Right cardiac atrium (tissue), 5 donors: Measurements from ENCODE around the gene KDM4D. TPM values are rescaled to one million over a fixed set of nuclear protein-coding genes. Genes with fewer than 3 reads are reported as not detected.
"Not testable (repeated sequence)": the region's sequence is repeated elsewhere in the genome, so short reads cannot be mapped to it uniquely, and the experiment has no call there.

Source experiments
- ATAC-seq, 2 donors: fragments of 200-7000 bp; cut with Tn5 transposase; one replicate each; pipeline versions ENCODE4 v1.8.0 to v1.9.1; 2020; ENCODE audit warnings: moderate library complexity in 2 of 2, mild to moderate bottlenecking in 1 of 2
- DNase-seq, 3 donors: peaks; one replicate each; pipeline ENCODE4 v3.0.0-alpha.2; 2020
- H3K27ac ChIP-seq: one replicate; pipeline ENCODE4 v1.5.1; 2013; ENCODE audit warnings: mild to moderate bottlenecking, low read length, control low read depth, moderate library complexity
- H3K27me3 ChIP-seq: one replicate; pipeline ENCODE4 v1.6.1; 2013; ENCODE audit not compliant: control insufficient read depth, insufficient read depth
- H3K4me1 ChIP-seq: one replicate; pipeline ENCODE4 v1.6.1; 2013; ENCODE audit warnings: low read length; ENCODE audit not compliant: control insufficient read depth, insufficient read depth
- H3K4me3 ChIP-seq: one replicate; pipeline ENCODE4 v1.5.1; 2013; ENCODE audit warnings: low read length, control low read depth
- H3K9me3 ChIP-seq: one replicate; pipeline ENCODE4 v1.6.1; 2013; ENCODE audit warnings: low read length; ENCODE audit not compliant: control insufficient read depth
- whole genome bisulfite sequencing: extraction: QIAGEN DNeasy Blood & Tissue Kit; methylation state at CpG from one replicate; pipeline ENCODE4 v1.1.7; 2013; 5-methylcytosine and 5-hydroxymethylcytosine counted together
- intact Hi-C, 4 donors: fragments of 100-400 bp; cut with DNase I; formaldehyde crosslinking; loops; one replicate each; pipeline versions ENCODE4 v1.11.0 to v1.14.0; 2022 to 2023
- polyA plus RNA-seq: library from polyadenylated mRNA; stranded (reverse); fragments of 200-250 nt; gene quantifications from one replicate; pipeline ENCODE4 v1.2.3, GENCODE V29; 2013
- total RNA-seq, 4 donors: library from RNA; stranded (reverse); fragmentation: NEBNext Ultra II Directional; extraction: Animal tissue kit (Norgen Biotek cat#: 25700); gene quantifications; one replicate each; pipeline ENCODE4 v1.2.1, GENCODE V29; 2021
- donor health status: healthy with polysubstance abuse.
- donor health status: DM: no; HTN: yes; CAD: no.
- donor health status: DM: no; HTN: no; CAD: no.
- donor health status: DM: no; HTN: yes; CAD: no; lungs with severe emphysema.
- donor health status: DM: yes; HTN: yes; CAD: no.

Gene KDM4D
- total and polyA plus RNA-seq, 5 donors = 0.64 to 1.3 (median 1.1) TPM

DNA sequence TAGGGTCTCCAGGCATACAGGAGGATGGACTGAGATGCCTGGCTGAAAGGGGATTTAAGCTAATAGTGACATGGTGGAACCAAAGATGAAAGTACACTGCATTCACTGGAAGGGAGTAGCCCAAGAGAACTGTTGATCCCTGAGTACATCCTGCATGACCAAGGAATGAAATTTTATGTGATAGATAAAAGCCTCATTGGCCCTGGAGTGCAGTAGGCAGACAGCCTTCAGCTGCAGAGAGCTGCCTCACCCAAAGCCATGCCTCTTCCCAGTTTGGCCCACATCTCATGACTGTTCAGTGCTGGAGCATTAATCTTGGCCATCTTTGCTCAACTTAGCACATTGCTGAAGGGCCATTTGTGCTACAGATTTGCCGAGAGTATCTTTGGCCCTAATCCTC lies 59.5 kb downstream of the KDM4D start:
- H3K9me3 ChIP-seq = no peaks in the 10 kb centered on the region
- H3K27ac ChIP-seq = no peak overlapping the region
- 80% methylated on average over 1 of the region's 1 CpG for WGBS
- intact Hi-C loops = no loop called here
- ATAC-seq = no peak
- no peak overlapping the region for H3K4me3 ChIP-seq
- no peaks in the 10 kb centered on the region for H3K27me3 ChIP-seq
- H3K4me1 ChIP-seq = no peaks in the 10 kb centered on the region
- DNase-seq = no peak

DNA sequence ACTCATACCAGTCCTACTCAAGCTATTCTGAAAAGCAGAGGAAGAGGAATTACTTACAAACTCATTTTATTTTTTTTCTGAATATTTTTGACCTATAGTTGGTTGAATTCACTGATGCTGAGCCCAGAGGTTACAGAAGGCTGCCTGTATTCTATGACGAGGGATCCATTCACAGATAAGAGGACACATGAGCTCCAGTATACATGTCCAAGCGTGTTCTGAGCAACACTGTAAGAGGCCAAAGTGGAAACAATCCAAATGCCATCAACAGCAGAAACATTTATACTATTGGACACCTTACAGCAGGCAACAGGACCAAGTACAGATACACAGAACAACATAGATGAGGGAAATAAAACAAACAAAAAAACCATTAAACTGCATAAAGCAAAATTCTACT lies 61.8 kb downstream of the KDM4D start:
- 70% methylated on average over 2 of the region's 2 CpGs for WGBS
- Histone ChIP-seq H3K27me3 (no peaks in the 10 kb centered on the region), H3K27ac (no peak overlapping the region), H3K4me3 (no peak overlapping the region), H3K9me3 (no peaks in the 10 kb centered on the region), H3K4me1 (no peaks in the 10 kb centered on the region)
- no peak for DNase-seq
- no peak for ATAC-seq
- intact Hi-C loops = no loop called here

DNA sequence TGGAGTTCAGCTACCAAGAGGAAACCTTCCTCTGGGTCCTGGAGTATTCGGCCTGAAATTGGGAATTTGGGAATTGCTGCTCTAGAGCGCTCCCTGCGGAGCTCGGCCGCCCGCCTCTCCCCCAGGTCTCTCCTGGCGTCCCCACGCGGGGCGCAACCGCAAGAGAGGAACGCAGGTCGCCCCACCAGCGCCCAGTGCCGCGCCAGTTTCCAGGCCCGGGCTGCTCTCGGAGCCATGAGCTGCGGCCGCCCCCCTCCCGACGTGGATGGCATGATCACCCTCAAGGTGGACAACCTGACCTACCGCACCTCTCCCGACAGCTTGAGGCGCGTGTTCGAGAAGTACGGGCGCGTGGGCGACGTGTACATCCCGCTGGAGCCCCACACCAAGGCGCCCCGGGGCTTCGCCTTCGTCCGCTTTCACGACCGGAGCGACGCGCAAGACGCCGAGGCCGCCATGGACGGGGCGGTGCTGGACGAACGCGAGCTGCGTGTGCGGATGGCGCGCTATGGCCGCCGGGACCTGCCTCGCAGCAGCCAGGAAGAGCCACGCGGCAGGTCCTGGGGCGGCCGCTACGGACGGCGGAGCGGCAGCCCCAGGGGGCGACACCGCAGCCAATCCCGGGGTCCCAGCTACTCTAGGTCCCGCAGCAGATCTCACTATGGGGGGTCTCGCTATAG lies 64.0 kb downstream of the KDM4D start:
- DNase-seq (peak; percentile 27 to 64 (median 61)), ATAC-seq (peak; percentile 81)
- H3K27me3 ChIP-seq, H3K27ac ChIP-seq, intact Hi-C loops, H3K4me1 ChIP-seq, H3K9me3 ChIP-seq: not testable (repeated sequence)
- 17% methylated on average over 71 of the region's 71 CpGs for WGBS
- peak overlapping the region; percentile 9 for H3K4me3 ChIP-seq

DNA sequence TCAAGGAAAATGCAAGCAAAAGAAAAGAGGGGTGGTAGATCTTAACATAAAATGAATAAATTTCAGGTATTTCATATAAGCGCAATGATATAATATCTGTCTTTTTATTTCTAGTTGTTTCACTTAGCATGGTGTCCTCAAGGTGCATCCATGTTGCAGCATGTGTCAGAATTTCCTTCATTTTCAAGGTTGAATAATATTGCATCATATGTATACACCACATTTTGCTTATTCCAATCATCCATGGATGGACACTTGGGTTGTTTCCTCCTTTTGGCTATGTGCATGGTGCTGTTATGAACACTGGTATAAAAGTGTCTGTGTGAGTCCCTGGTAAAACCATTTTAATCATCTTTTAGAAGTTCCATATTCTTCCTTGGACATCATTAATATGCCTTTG lies 68.7 kb downstream of the KDM4D start:
- no peak overlapping the region for H3K4me3 ChIP-seq
- no peak for ATAC-seq
- no peak overlapping the region for H3K27ac ChIP-seq
- H3K9me3 ChIP-seq = no peaks in the 10 kb centered on the region
- 99% methylated on average over 1 of the region's 1 CpG for WGBS
- DNase-seq = no peak
- no peaks in the 10 kb centered on the region for H3K27me3 ChIP-seq
- no peaks in the 10 kb centered on the region for H3K4me1 ChIP-seq
- intact Hi-C loops = no loop called here

DNA sequence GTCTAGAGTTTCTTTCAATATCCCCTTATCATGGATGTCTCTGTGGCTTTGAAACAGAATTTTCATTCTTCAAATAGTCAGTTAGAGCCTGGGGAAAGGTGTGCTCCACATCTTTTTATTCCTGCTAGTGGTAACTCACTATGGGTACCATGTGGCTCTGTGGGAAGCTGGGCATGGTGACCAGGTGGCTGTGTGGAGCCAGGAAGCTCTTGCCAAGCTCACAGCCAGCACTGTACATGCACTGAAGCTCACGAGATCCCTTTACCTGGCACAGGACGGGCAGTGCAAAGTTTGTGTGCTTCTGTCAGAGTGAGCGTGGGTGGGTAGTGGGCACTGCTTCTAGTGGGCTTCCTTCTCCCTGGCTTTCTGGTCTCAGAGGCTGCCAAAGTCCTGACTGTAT lies 69.4 kb downstream of the KDM4D start:
- 77% methylated on average over 3 of the region's 3 CpGs for WGBS
- intact Hi-C loops = no loop called here
- H3K27me3 ChIP-seq = no peaks in the 10 kb centered on the region

DNA sequence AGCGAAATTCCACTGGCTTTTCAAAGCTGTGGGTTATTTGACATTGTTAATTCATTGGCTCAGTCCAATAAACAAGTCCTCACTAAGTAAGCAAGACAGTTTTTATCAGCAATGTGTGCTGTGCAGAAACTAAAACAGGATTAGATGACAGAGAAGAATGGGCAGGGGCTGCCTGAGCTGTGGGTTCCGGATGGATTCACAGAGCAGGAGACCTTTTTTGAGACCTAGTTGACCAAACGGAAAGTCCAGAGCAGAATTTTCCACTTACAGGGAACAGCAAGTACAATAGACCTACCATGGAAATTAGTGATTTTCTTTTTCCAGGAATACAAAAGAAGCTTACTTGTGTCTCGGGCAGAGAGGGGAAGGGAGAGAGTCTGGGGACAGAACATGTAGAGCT lies 70.5 kb downstream of the KDM4D start:
- Histone ChIP-seq H3K4me1 (no peaks in the 10 kb centered on the region), H3K27ac (no peak overlapping the region), H3K9me3 (no peaks in the 10 kb centered on the region), H3K27me3 (no peaks in the 10 kb centered on the region), H3K4me3 (no peak overlapping the region)
- intact Hi-C loops = no loop called here
- DNase-seq (no peak), ATAC-seq (peak; percentile 31 to 89)
- WGBS = 60% methylated on average over 4 of the region's 4 CpGs

More for the DNA sequence above, 69.4 kb downstream of the KDM4D start:
- ATAC-seq (no peak), DNase-seq (no peak)
- Histone ChIP-seq H3K9me3 (no peaks in the 10 kb centered on the region), H3K4me1 (no peaks in the 10 kb centered on the region), H3K27ac (no peak overlapping the region), H3K4me3 (no peak overlapping the region)

DNA sequence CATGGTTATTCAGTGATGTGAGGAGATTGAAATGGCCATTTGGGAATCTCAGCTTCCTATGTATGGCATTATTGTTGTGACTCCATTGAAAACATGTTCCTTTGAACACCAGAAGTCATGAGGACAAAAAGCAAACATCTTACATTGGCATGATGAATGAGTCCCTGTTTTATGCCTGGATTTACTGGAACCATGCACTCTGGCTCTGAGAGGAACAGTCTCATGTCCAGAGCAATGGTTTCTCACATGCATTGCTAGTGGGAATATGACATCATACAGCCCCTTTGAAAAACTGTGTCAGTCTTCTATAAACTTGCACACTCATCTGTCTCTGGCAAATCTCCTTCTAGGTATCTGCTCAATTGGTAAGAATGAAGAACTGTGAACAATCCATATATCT lies 72.3 kb downstream of the KDM4D start:
- Histone ChIP-seq H3K9me3 (no peaks in the 10 kb centered on the region), H3K4me1 (no peaks in the 10 kb centered on the region), H3K27me3 (no peaks in the 10 kb centered on the region), H3K27ac (no peak overlapping the region), H3K4me3 (no peak overlapping the region)
- DNase-seq = no peak
- no peak for ATAC-seq
- intact Hi-C loops = no loop called here

Other genes starting within 250 kb of the KDM4D start
- 10 to 100 TPM; 46.6 to 84.1 (median 55.3) TPM for gene AMOTL1, start 205.4 kb upstream of the KDM4D start, total RNA-seq
- gene AMOTL1, start 205.4 kb upstream of the KDM4D start, polyA plus RNA-seq = 15.2 TPM
- gene CWC15, start 153 bp upstream of the KDM4D start, total RNA-seq = 10 to 100 TPM; 63.6 to 82.7 (median 67.0) TPM
- gene CWC15, start 153 bp upstream of the KDM4D start, polyA plus RNA-seq = 75.3 TPM
- not detected for gene KDM4E, start 51.5 kb downstream of the KDM4D start, total RNA-seq
- not detected for gene KDM4E, start 51.5 kb downstream of the KDM4D start, polyA plus RNA-seq
- gene KDM4F, start 75.7 kb downstream of the KDM4D start, total RNA-seq = not detected
- gene KDM4F, start 75.7 kb downstream of the KDM4D start, polyA plus RNA-seq = not detected
- 10 to 100 TPM; 30.5 to 39.4 (median 35.0) TPM for gene SRSF8, start 93.2 kb downstream of the KDM4D start, total RNA-seq
- 32.1 TPM for gene SRSF8, start 93.2 kb downstream of the KDM4D start, polyA plus RNA-seq
- 10 to 100 TPM; 12.0 to 19.5 (median 14.6) TPM for gene ENDOD1, start 116.1 kb downstream of the KDM4D start, total RNA-seq
- 8.8 TPM for gene ENDOD1, start 116.1 kb downstream of the KDM4D start, polyA plus RNA-seq